Thyroid gland (tissue), 4 donors: Measurements from ENCODE around the gene NFU1. TPM values are rescaled to one million over a fixed set of nuclear protein-coding genes. Genes with fewer than 3 reads are reported as not detected.

Source experiments
- DNase-seq, 2 donors: peaks; one replicate each; pipeline ENCODE4 v3.0.0-alpha.2; 2019
- H3K27ac ChIP-seq, 3 donors: fragments of 200-600 bp; sonication (generic); 1 replicate in 2 of 3; 2 replicates in 1 of 3; pipeline ENCODE4 v1.5.1; 2016 to 2019; ENCODE audit warnings: mild to moderate bottlenecking in 1 of 3, moderate library complexity in 1 of 3
- H3K27me3 ChIP-seq: fragments of 200-600 bp; sonication (generic); one replicate; pipeline ENCODE4 v1.5.1; 2019
- H3K36me3 ChIP-seq, 2 donors: fragments of 200-600 bp; sonication (generic); one replicate each; pipeline ENCODE4 v1.5.1; 2016 to 2019
- H3K4me1 ChIP-seq, 2 donors: fragments of 200-600 bp; sonication (generic); one replicate each; pipeline ENCODE4 v1.5.1; 2017 to 2019
- H3K4me3 ChIP-seq, 3 donors: fragments of 200-600 bp; sonication (generic); replicated peaks in 1 of 3; 1 replicate in 2 of 3; 2 replicates in 1 of 3; pipeline ENCODE4 v1.5.1; 2016; ENCODE audit warnings: mild to moderate bottlenecking in 1 of 3
- H3K9me3 ChIP-seq: fragments of 200-600 bp; sonication (generic); one replicate; pipeline ENCODE4 v1.5.1; 2017
- POLR2A ChIP-seq, 2 donors: fragments of 450-650 bp; IDR thresholded peaks; one replicate each; pipeline ENCODE4 v1.6.1; 2017; ENCODE audit warnings: antibody characterized with exemption in 2 of 2, mild to moderate bottlenecking in 2 of 2, moderate library complexity in 1 of 2
- WGBS, 2 donors: methylation state at CpG; one replicate each; pipeline ENCODE4 v1.1.5; 2017; 5-methylcytosine and 5-hydroxymethylcytosine counted together
- intact Hi-C: fragments of 100-400 bp; cut with DNase I; formaldehyde crosslinking; loops from one replicate; pipeline ENCODE4 v1.15.1; 2023
- total RNA-seq, 4 donors: library from RNA; depleted of rRNA; stranded (reverse); fragments of >200 nt; gene quantifications; one replicate each; pipeline ENCODE4 v1.2.3, GENCODE V29; 2016
- TF ChIP-seq, protein P1 (sequence below), 6 experiments: fragments of 200-600 bp in 3 of 6; fragments of 450-650 bp in 3 of 6; sonication (generic) in 3 of 6; IDR thresholded peaks; one replicate each; pipeline ENCODE4 v1.5.1; 2016 to 2019; ENCODE audit warnings: antibody characterized with exemption in 6 of 6, mild to moderate bottlenecking in 2 of 6, inconsistent platforms in 1 of 6, moderate library complexity in 1 of 6

NFU1 gene
- total RNA-seq, 4 donors from 2014 or later: 38.7 to 74.2 (median 55.2) TPM

DNA sequence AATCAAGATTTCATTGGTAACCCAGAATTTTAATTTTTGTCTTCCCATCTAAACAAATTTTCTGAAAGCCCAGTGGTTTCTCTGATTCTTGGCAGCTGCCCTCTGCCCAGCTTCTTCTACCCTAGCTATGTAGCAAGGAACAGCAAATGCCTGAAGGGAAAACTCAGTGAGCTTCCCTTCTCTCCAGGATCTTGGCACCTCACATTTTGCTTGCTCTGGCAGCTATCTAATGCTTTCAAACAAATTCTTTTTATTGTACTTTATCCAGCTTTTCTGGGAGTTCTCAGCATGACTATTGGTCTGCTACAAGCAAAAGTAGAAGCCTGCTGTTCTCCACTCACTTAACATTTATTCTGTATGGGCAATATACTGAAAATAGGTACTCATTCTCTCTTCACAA, 31.9 kb downstream of the NFU1 start:
- Histone ChIP-seq H3K27ac (no peak overlapping the region), H3K27me3 (no peaks in the 10 kb centered on the region), H3K36me3 (peaks cover 31 to 32% of the 10 kb centered on the region in 2 donors), H3K4me3 (no peak overlapping the region), H3K4me1 (no peaks in the 10 kb centered on the region), H3K9me3 (no peaks in the 10 kb centered on the region)
- no peak for DNase-seq
- TF ChIP-seq POLR2A (IDR thresholded peaks at IDR 0.05): no peak
- TF ChIP-seq, protein P1, sequence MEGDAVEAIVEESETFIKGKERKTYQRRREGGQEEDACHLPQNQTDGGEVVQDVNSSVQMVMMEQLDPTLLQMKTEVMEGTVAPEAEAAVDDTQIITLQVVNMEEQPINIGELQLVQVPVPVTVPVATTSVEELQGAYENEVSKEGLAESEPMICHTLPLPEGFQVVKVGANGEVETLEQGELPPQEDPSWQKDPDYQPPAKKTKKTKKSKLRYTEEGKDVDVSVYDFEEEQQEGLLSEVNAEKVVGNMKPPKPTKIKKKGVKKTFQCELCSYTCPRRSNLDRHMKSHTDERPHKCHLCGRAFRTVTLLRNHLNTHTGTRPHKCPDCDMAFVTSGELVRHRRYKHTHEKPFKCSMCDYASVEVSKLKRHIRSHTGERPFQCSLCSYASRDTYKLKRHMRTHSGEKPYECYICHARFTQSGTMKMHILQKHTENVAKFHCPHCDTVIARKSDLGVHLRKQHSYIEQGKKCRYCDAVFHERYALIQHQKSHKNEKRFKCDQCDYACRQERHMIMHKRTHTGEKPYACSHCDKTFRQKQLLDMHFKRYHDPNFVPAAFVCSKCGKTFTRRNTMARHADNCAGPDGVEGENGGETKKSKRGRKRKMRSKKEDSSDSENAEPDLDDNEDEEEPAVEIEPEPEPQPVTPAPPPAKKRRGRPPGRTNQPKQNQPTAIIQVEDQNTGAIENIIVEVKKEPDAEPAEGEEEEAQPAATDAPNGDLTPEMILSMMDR (IDR thresholded peaks at IDR 0.05): no peak
- intact Hi-C loops: no loop called here

DNA sequence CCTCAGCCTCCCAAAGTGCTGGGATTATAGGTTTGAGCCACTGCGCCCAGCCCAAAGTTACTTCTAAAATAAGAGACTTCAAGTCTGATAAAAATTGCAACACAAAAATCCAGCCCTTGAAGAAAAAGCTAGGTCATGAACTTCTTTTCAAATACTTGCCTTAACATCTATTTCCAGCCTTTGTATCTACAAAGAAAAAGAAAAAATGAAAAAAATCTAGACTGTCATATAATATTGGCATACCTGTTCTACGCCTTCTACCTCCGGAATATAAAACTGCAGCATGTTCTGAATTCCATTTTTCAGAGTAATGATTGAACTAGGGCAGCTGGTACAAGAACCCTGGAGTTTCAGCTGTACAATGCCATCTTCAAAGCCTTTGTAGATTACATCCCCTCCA, 37.1 kb downstream of the NFU1 start:
- no peak overlapping the region for H3K27ac ChIP-seq
- intact Hi-C loops: no loop called here
- peaks cover 29 to 50% of the 10 kb centered on the region in 2 donors for H3K36me3 ChIP-seq
- TF ChIP-seq POLR2A (IDR thresholded peaks at IDR 0.05): no peak
- TF ChIP-seq, protein P1 (IDR thresholded peaks at IDR 0.05): no peak
- H3K4me1 ChIP-seq: no peaks in the 10 kb centered on the region
- 95 to 99% methylated on average over 3 of the region's 3 CpGs for WGBS, 2 donors
- H3K27me3 ChIP-seq: no peaks in the 10 kb centered on the region
- no peaks in the 10 kb centered on the region for H3K9me3 ChIP-seq
- no peak for DNase-seq
- H3K4me3 ChIP-seq: no peak overlapping the region

- Histone ChIP-seq H3K9me3 (no peaks in the 10 kb centered on the region), H3K4me3 (no peak overlapping the region), H3K27ac (no peak overlapping the region), H3K27me3 (no peaks in the 10 kb centered on the region), H3K4me1 (no peaks in the 10 kb centered on the region), H3K36me3 (peaks cover 9 to 38% of the 10 kb centered on the region in 2 donors)
- intact Hi-C loops: no loop called here
- no peak for DNase-seq
- no peak for TF ChIP-seq POLR2A (IDR thresholded peaks at IDR 0.05)
- TF ChIP-seq, protein P1 (IDR thresholded peaks at IDR 0.05): no peak
Measured at GRCh38 chr2:69397234-69397633, 40.0 kb downstream of the NFU1 start.

DNA sequence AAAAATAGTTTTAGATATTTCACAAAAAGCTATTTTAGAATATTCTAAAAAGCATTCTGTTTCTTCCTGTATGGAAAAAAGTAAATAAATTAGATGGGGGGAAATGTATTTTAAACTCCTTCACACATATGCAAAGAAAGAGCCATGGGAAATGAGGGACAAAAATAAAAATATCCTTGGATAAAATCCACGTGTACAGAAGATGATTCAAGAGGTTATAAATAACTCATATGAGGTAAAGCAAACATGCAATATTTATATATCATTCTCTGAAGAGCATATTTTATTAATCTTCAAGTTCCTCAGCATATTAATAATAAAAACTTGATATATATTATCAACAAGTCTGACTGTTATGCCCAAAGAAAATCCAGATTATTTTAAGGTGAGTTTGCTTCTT, 41.4 kb downstream of the NFU1 start:
- intact Hi-C loops: no loop called here
- peaks cover 7 to 38% of the 10 kb centered on the region in 2 donors for H3K36me3 ChIP-seq
- H3K9me3 ChIP-seq: no peaks in the 10 kb centered on the region
- no peaks in the 10 kb centered on the region for H3K27me3 ChIP-seq
- H3K4me1 ChIP-seq: no peaks in the 10 kb centered on the region
- TF ChIP-seq POLR2A (IDR thresholded peaks at IDR 0.05): no peak
- TF ChIP-seq, protein P1 (IDR thresholded peaks at IDR 0.05): no peak
- 68 to 74% methylated on average over 1 of the region's 1 CpG for WGBS, 2 donors
- no peak for DNase-seq
- no peak overlapping the region for H3K27ac ChIP-seq
- no peak overlapping the region for H3K4me3 ChIP-seq

DNA sequence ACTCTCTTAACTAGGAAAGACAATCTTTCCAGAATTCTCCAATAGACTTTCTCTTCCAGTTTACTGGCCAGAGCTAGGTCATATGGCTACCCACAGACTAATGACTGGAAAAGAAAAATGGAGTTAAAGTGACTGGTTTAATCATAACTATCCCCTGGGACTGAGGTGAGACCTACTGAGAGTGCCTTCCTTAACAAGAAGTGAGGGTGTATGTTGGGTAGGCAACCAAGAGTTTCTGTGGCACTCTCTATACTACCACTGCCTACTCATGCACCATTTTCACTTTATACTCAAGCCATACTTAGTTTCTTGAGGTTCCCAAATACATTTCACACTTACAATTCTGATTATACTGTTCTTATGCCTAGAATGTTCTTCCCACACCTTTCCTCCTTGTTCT, 43.3 kb downstream of the NFU1 start:
- no peak for DNase-seq
- H3K4me1 ChIP-seq: no peaks in the 10 kb centered on the region
- no peaks in the 10 kb centered on the region for H3K9me3 ChIP-seq
- peaks cover 7 to 27% of the 10 kb centered on the region in 2 donors for H3K36me3 ChIP-seq
- H3K27me3 ChIP-seq: no peaks in the 10 kb centered on the region
- no peak overlapping the region for H3K27ac ChIP-seq
- H3K4me3 ChIP-seq: no peak overlapping the region
- TF ChIP-seq, protein P1 (IDR thresholded peaks at IDR 0.05): no peak
- TF ChIP-seq POLR2A (IDR thresholded peaks at IDR 0.05): no peak
- intact Hi-C loops: no loop called here
